MM.1S (cell line): ENCODE measurements around the gene EXOC4.

Experiments used
- DNase-seq: peaks from one replicate; pipeline ENCODE4 v3.0.0-alpha.2; 2015
- H2AFZ ChIP-seq: fragments of 300-600 bp; sonication (generic); 2 replicates; pipeline ENCODE4 v1.6.0; 2016; ENCODE audit warnings: antibody characterized with exemption, low read length
- H3F3A ChIP-seq: fragments of 300-600 bp; sonication (generic); 2 replicates; pipeline ENCODE4 v1.6.1; 2016; ENCODE audit warnings: mild to moderate bottlenecking, antibody characterized with exemption, low read length, moderate library complexity, mixed read lengths; ENCODE audit not compliant: insufficient read depth
- H3K27ac ChIP-seq: fragments of 300-600 bp; sonication (generic); 2 replicates; pipeline ENCODE4 v1.5.1; 2016; ENCODE audit warnings: mild to moderate bottlenecking, low read length
- H3K27me3 ChIP-seq: fragments of 300-600 bp; sonication (generic); replicated peaks from 2 replicates; pipeline ENCODE4 v1.6.0; 2016; ENCODE audit warnings: low read length; ENCODE audit not compliant: insufficient read depth
- H3K36me3 ChIP-seq: fragments of 300-600 bp; sonication (generic); replicated peaks from 2 replicates; pipeline ENCODE4 v1.6.1; 2016; ENCODE audit warnings: mild to moderate bottlenecking, low read length, mixed read lengths; ENCODE audit not compliant: insufficient read depth
- H3K4me1 ChIP-seq: fragments of 300-600 bp; sonication (generic); 2 replicates; pipeline ENCODE4 v1.6.1; 2016; ENCODE audit warnings: low read length, mixed read lengths
- H3K4me2 ChIP-seq: fragments of 300-600 bp; sonication (generic); 2 replicates; pipeline ENCODE4 v1.6.0; 2016; ENCODE audit warnings: low read depth, low read length
- H3K4me3 ChIP-seq: fragments of 300-600 bp; sonication (generic); 2 replicates; pipeline ENCODE4 v1.5.1; 2016; ENCODE audit warnings: low read length, mixed read lengths
- H3K79me2 ChIP-seq: fragments of 300-600 bp; sonication (generic); 2 replicates; pipeline ENCODE4 v1.6.1; 2016; ENCODE audit warnings: mixed run types, low read length, mixed read lengths
- H3K9ac ChIP-seq: fragments of 300-600 bp; sonication (generic); 2 replicates; pipeline ENCODE4 v1.6.1; 2016; ENCODE audit warnings: low read length, mixed read lengths
- H3K9me2 ChIP-seq: fragments of 300-600 bp; sonication (generic); replicated peaks from 2 replicates; pipeline ENCODE4 v1.6.1; 2016; ENCODE audit warnings: mild to moderate bottlenecking, low read length, mixed read lengths; ENCODE audit not compliant: insufficient read depth
- H3K9me3 ChIP-seq: fragments of 300-600 bp; sonication (generic); replicated peaks from 2 replicates; pipeline ENCODE4 v1.6.1; 2016; ENCODE audit warnings: mild to moderate bottlenecking, low read length, mixed read lengths; ENCODE audit not compliant: insufficient read depth
- H4K20me1 ChIP-seq: fragments of 300-600 bp; sonication (generic); 2 replicates; pipeline ENCODE4 v1.6.1; 2016; ENCODE audit warnings: mild to moderate bottlenecking, low read length, moderate library complexity, mixed read lengths; ENCODE audit not compliant: insufficient read depth
- EZH2 ChIP-seq: fragments of 300-600 bp; sonication (generic); optimal IDR thresholded peaks from 2 replicates; pipeline ENCODE3; 2017; ENCODE audit warnings: low read depth, mild to moderate bottlenecking, antibody characterized with exemption, low read length, mixed read lengths
- EZH2phosphoT487 ChIP-seq: fragments of 300-600 bp; sonication (generic); IDR thresholded peaks from 2 replicates; pipeline ENCODE4 v1.6.1; 2018; ENCODE audit warnings: antibody characterized with exemption, low read length
- TF ChIP-seq, protein P1 (sequence below): fragments of 300-600 bp; sonication (generic); IDR thresholded peaks from 2 replicates; pipeline ENCODE4 v1.5.1; 2016; ENCODE audit warnings: antibody characterized with exemption, low read length, mixed read lengths

Gene EXOC4

DNA sequence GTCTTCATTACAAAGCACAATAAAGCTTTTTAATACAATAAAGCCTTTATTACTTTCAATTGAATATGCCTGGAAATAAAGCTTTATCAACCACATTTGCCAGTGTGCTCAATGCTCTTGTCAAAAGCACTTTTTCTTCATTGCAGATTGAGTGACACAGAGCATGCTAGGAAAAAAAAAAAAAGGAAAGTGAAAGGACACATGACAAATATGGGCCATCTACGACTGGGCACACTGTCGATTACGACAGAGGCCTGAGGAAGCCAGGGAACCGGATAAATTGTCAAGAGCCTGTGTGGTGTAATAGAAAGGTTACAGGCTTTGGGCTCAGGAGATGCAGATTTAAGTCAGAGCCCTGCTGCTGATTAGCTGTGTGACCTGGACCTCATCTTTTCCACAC, 789.4 kb downstream of the EXOC4 start:
- DNase-seq: no peak
- H3K9me2 ChIP-seq: no peaks in the 10 kb centered on the region
- no peaks in the 10 kb centered on the region for H4K20me1 ChIP-seq
- H3K9me3 ChIP-seq: no peaks in the 10 kb centered on the region
- H3K79me2 ChIP-seq: no peaks in the 10 kb centered on the region
- TF ChIP-seq EZH2 (no peak), EZH2phosphoT487 (no peak)
- TF ChIP-seq, protein P1, sequence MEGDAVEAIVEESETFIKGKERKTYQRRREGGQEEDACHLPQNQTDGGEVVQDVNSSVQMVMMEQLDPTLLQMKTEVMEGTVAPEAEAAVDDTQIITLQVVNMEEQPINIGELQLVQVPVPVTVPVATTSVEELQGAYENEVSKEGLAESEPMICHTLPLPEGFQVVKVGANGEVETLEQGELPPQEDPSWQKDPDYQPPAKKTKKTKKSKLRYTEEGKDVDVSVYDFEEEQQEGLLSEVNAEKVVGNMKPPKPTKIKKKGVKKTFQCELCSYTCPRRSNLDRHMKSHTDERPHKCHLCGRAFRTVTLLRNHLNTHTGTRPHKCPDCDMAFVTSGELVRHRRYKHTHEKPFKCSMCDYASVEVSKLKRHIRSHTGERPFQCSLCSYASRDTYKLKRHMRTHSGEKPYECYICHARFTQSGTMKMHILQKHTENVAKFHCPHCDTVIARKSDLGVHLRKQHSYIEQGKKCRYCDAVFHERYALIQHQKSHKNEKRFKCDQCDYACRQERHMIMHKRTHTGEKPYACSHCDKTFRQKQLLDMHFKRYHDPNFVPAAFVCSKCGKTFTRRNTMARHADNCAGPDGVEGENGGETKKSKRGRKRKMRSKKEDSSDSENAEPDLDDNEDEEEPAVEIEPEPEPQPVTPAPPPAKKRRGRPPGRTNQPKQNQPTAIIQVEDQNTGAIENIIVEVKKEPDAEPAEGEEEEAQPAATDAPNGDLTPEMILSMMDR: no peak
- peaks cover 14% of the 10 kb centered on the region for H3F3A ChIP-seq
- no peak overlapping the region for H3K27ac ChIP-seq
- no peaks in the 10 kb centered on the region for H3K36me3 ChIP-seq
- H3K27me3 ChIP-seq: no peaks in the 10 kb centered on the region
- H3K4me2 ChIP-seq: no peak overlapping the region
- peaks cover 44% of the 10 kb centered on the region for H3K4me1 ChIP-seq
- H2AFZ ChIP-seq: no peak overlapping the region
- H3K9ac ChIP-seq: no peak overlapping the region
- no peak overlapping the region for H3K4me3 ChIP-seq

DNA sequence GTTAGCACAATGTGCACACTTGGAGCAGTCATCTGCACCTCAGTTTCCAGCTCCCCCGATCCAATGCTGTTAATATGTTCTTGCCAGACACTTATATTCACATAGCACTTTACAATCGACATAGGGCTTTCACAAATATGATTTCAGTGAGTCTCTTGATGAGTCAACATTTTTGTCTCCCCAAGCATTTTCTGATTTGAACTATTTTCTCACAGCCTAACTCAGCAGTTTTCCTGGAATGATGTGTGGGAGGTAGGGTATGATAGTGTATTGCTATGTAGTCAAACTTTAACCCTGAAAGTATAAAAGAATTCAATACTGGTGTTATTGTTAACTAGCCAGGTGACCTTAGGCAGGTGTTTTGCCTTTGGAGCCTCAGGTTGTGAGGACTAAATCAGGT, 791.8 kb downstream of the EXOC4 start:
- peak; percentile 50 for DNase-seq

DNA sequence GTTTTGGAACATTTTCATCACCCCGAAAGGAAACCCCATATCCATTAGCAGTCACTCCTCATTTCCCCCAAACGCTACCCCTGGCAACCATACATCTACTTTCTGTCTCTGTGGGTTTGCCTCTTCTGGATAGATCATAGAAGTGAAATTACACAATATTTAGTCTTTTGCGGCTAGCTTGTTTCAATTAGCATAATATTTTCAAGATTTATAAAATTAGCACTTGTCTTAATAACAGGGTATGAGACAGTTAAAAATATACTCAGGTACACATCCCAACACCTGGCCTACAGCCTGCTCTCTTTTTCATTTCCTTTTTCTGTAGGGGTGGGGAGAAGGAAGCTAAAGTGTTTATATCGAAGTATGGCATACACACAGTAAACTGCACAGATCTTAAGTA, 792.8 kb downstream of the EXOC4 start:
- TF ChIP-seq, protein P1: no peak
- TF ChIP-seq EZH2phosphoT487: no peak
- TF ChIP-seq EZH2: no peak
- Histone ChIP-seq H3K36me3 (no peaks in the 10 kb centered on the region), H3K9ac (no peak overlapping the region), H3K79me2 (no peaks in the 10 kb centered on the region), H3K9me2 (no peaks in the 10 kb centered on the region), H3K27me3 (no peaks in the 10 kb centered on the region), H3K4me3 (no peak overlapping the region), H3F3A (peaks cover 21% of the 10 kb centered on the region), H3K4me1 (peaks cover 75% of the 10 kb centered on the region), H3K27ac (peak overlapping the region; percentile 70), H3K9me3 (no peaks in the 10 kb centered on the region), H3K4me2 (peak overlapping the region; percentile 54), H2AFZ (no peak overlapping the region), H4K20me1 (no peaks in the 10 kb centered on the region)
- peak; percentile 78 for DNase-seq

More for the DNA sequence above, 791.8 kb downstream of the EXOC4 start:
- H3K4me1 ChIP-seq: peaks cover 66% of the 10 kb centered on the region
- H2AFZ ChIP-seq: no peak overlapping the region
- H3K9me2 ChIP-seq: no peaks in the 10 kb centered on the region
- H3K27me3 ChIP-seq: no peaks in the 10 kb centered on the region
- no peaks in the 10 kb centered on the region for H3K9me3 ChIP-seq
- H3K4me3 ChIP-seq: no peak overlapping the region
- TF ChIP-seq, protein P1: no peak
- TF ChIP-seq EZH2phosphoT487: no peak
- no peak for TF ChIP-seq EZH2
- peak overlapping the region; percentile 54; the same call in 1 of the 2 replicates for H3K4me2 ChIP-seq
- H3K79me2 ChIP-seq: no peaks in the 10 kb centered on the region
- H3F3A ChIP-seq: peaks cover 14% of the 10 kb centered on the region
- no peak overlapping the region for H3K9ac ChIP-seq
- H3K27ac ChIP-seq: peak overlapping the region; percentile 70; the same call in 1 of the 2 replicates
- H3K36me3 ChIP-seq: no peaks in the 10 kb centered on the region
- H4K20me1 ChIP-seq: no peaks in the 10 kb centered on the region
